GM18517 (cell line): Measurements from ENCODE around the gene STC2.

ENCODE experiments used
- ATAC-seq: cut with Tn5 transposase; IDR thresholded peaks from one replicate; pipeline ENCODE4 v1.9.1; 2021; ENCODE audit warnings: mild to moderate bottlenecking, moderate library complexity; ENCODE audit not compliant: unreplicated experiment

Gene STC2

GRCh38 chr5:173268750-173269432 lies 59.3 kb downstream of the STC2 start:
- no peak for ATAC-seq

GRCh38 chr5:173265433-173265832 lies 62.8 kb downstream of the STC2 start:
- no peak for ATAC-seq
